CD4-positive, CD25-positive, alpha-beta regulatory T cell (primary cell): ENCODE measurements around the gene CCDC192. TPM values are rescaled to one million over a fixed set of nuclear protein-coding genes. Genes with fewer than 3 reads are reported as not detected.

Experiments used
- ATAC-seq, 2 donors: fragments of 150-1000 bp; cut with Tn5 transposase; one replicate each; pipeline ENCODE4 v1.10.0; 2021; ENCODE audit warnings: low read depth in 2 of 2, moderate number of reproducible peaks in 2 of 2, moderate library complexity in 1 of 2
- DNase-seq, 3 donors: peaks; one replicate each; pipeline versions ENCODE4 v3.0.0 to v3.0.0-alpha.2; 2012 to 2022; ENCODE audit warnings: mixed read lengths in 1 of 3
- H3K27ac ChIP-seq: one replicate; pipeline ENCODE4 v1.7.0; 2013; ENCODE audit warnings: mild to moderate bottlenecking, low read length; ENCODE audit not compliant: insufficient read depth, poor library complexity, severe bottlenecking
- H3K27me3 ChIP-seq: one replicate; pipeline ENCODE4 v1.7.0; 2013; ENCODE audit warnings: low read length; ENCODE audit not compliant: control insufficient read depth, insufficient read depth
- H3K36me3 ChIP-seq: one replicate; pipeline ENCODE4 v1.7.0; 2013; ENCODE audit warnings: mild to moderate bottlenecking, low read length, moderate library complexity; ENCODE audit not compliant: control insufficient read depth, insufficient read depth
- H3K4me1 ChIP-seq: 2 replicates; pipeline ENCODE4 v1.7.0; 2013; ENCODE audit warnings: mild to moderate bottlenecking, low read length; ENCODE audit not compliant: insufficient read depth, control insufficient read depth, poor library complexity, severe bottlenecking
- H3K4me3 ChIP-seq: one replicate; pipeline ENCODE4 v1.7.0; 2013; ENCODE audit warnings: low read depth, mild to moderate bottlenecking, low read length, moderate library complexity
- H3K9me3 ChIP-seq, 2 experiments: 1 replicate in 1 of 2; 2 replicates in 1 of 2; pipeline ENCODE4 v1.7.0; 2013; ENCODE audit warnings: low read length in 2 of 2, mild to moderate bottlenecking in 1 of 2, moderate library complexity in 1 of 2; ENCODE audit not compliant: control insufficient read depth in 2 of 2
- H3K27ac Mint-ChIP-seq, 3 donors: one replicate each; pipeline ENCODE4 v1.8.0; 2020 to 2022; ENCODE audit warnings: mild to moderate bottlenecking in 3 of 3, mixed read lengths in 3 of 3, moderate library complexity in 2 of 3
- H3K27me3 Mint-ChIP-seq: one replicate; pipeline ENCODE4 v1.8.0; 2022; ENCODE audit warnings: mild to moderate bottlenecking, mixed read lengths
- H3K36me3 Mint-ChIP-seq: one replicate; pipeline ENCODE4 v1.8.0; 2020; ENCODE audit warnings: mixed read lengths
- H3K4me1 Mint-ChIP-seq, 4 donors: one replicate each; pipeline ENCODE4 v1.8.0; 2020 to 2022; ENCODE audit warnings: mixed read lengths in 4 of 4, mild to moderate bottlenecking in 1 of 4
- H3K4me3 Mint-ChIP-seq, 4 donors: one replicate each; pipeline ENCODE4 v1.8.0; 2020 to 2022; ENCODE audit warnings: mild to moderate bottlenecking in 4 of 4, mixed read lengths in 4 of 4, moderate library complexity in 3 of 4
- H3K9me3 Mint-ChIP-seq, 7 donors: one replicate each; pipeline ENCODE4 v1.8.0; 2020 to 2022; ENCODE audit warnings: mixed read lengths in 7 of 7, mild to moderate bottlenecking in 3 of 7, moderate library complexity in 2 of 7
- polyA plus RNA-seq, 4 donors: library from polyadenylated mRNA; unstranded; fragments of 300-500 nt; fragmentation: Illumina TruSeq; gene quantifications; one replicate each; pipeline ENCODE4 v1.2.3, GENCODE V29; 2021
- total RNA-seq: library from RNA; stranded (reverse); gene quantifications from one replicate; pipeline ENCODE4 v1.2.3, GENCODE V29; 2022

CCDC192 gene
- total and polyA plus RNA-seq, 5 donors from 2014 or later, result 0.37 TPM; not detected in 4

GRCh38 chr5:127806776-127807175 lies 103.6 kb downstream of the CCDC192 start:
- H3K27ac Mint-ChIP-seq, result no peak overlapping the region
- DNase-seq (no peak), ATAC-seq (no peak)

GRCh38 chr5:127809533-127809932 lies 106.3 kb downstream of the CCDC192 start:
- no peak overlapping the region for H3K4me3 ChIP-seq
- Mint-ChIP-seq H3K27me3 (peaks cover 13% of the 10 kb centered on the region), H3K4me1 (no peaks in the 10 kb centered on the region), H3K27ac (no peak overlapping the region), H3K36me3 (no peaks in the 10 kb centered on the region), H3K4me3 (no peak overlapping the region), H3K9me3 (no peaks in the 10 kb centered on the region)
- no peak for ATAC-seq
- no peak overlapping the region for H3K27ac ChIP-seq
- no peaks in the 10 kb centered on the region for H3K36me3 ChIP-seq
- no peaks in the 10 kb centered on the region for H3K9me3 ChIP-seq
- no peak for DNase-seq
- H3K4me1 ChIP-seq, result no peaks in the 10 kb centered on the region
- peaks cover 2% of the 10 kb centered on the region for H3K27me3 ChIP-seq

More at GRCh38 chr5:127806776-127807175, 103.6 kb downstream of the CCDC192 start:
- no peak overlapping the region for H3K27ac ChIP-seq
- no peaks in the 10 kb centered on the region for H3K36me3 ChIP-seq
- Mint-ChIP-seq H3K4me1 (no peaks in the 10 kb centered on the region), H3K27me3 (peaks cover 5% of the 10 kb centered on the region), H3K36me3 (no peaks in the 10 kb centered on the region), H3K4me3 (no peak overlapping the region), H3K9me3 (no peaks in the 10 kb centered on the region)
- H3K9me3 ChIP-seq, result no peaks in the 10 kb centered on the region
- H3K4me1 ChIP-seq, result no peaks in the 10 kb centered on the region
- H3K27me3 ChIP-seq, result peaks cover 2% of the 10 kb centered on the region
- H3K4me3 ChIP-seq, result no peak overlapping the region

- Mint-ChIP-seq H3K4me3 (no peak overlapping the region), H3K9me3 (no peaks in the 10 kb centered on the region), H3K27me3 (peaks cover 18% of the 10 kb centered on the region), H3K36me3 (no peaks in the 10 kb centered on the region), H3K27ac (no peak overlapping the region), H3K4me1 (no peaks in the 10 kb centered on the region)
- no peaks in the 10 kb centered on the region for H3K4me1 ChIP-seq
- no peaks in the 10 kb centered on the region for H3K36me3 ChIP-seq
- peaks cover 2% of the 10 kb centered on the region for H3K27me3 ChIP-seq
- no peak for ATAC-seq
- no peaks in the 10 kb centered on the region for H3K9me3 ChIP-seq
- H3K27ac ChIP-seq, result no peak overlapping the region
- DNase-seq, result no peak
- H3K4me3 ChIP-seq, result no peak overlapping the region
These were observed 106.8 kb downstream of the CCDC192 start for GRCh38 chr5:127810017-127810416.

- ATAC-seq (no peak), DNase-seq (no peak)
- peaks cover 2% of the 10 kb centered on the region for H3K27me3 ChIP-seq
- Mint-ChIP-seq H3K27ac (no peak overlapping the region), H3K4me3 (no peak overlapping the region), H3K9me3 (no peaks in the 10 kb centered on the region), H3K27me3 (peaks cover 21% of the 10 kb centered on the region), H3K36me3 (no peaks in the 10 kb centered on the region), H3K4me1 (no peaks in the 10 kb centered on the region)
- H3K9me3 ChIP-seq, result no peaks in the 10 kb centered on the region
- no peaks in the 10 kb centered on the region for H3K4me1 ChIP-seq
- no peak overlapping the region for H3K4me3 ChIP-seq
- H3K36me3 ChIP-seq, result no peaks in the 10 kb centered on the region
- no peak overlapping the region for H3K27ac ChIP-seq
These were observed 107.7 kb downstream of the CCDC192 start for GRCh38 chr5:127810707-127811490.

GRCh38 chr5:127812570-127812969 lies 109.4 kb downstream of the CCDC192 start:
- peaks cover 2% of the 10 kb centered on the region for H3K27me3 ChIP-seq
- no peak overlapping the region for H3K27ac Mint-ChIP-seq
- no peaks in the 10 kb centered on the region for H3K36me3 ChIP-seq
- H3K27me3 Mint-ChIP-seq, result peaks cover 21% of the 10 kb centered on the region
- H3K4me3 ChIP-seq, result no peak overlapping the region
- H3K27ac ChIP-seq, result no peak overlapping the region
- no peaks in the 10 kb centered on the region for H3K36me3 Mint-ChIP-seq
- no peaks in the 10 kb centered on the region for H3K9me3 Mint-ChIP-seq
- H3K4me3 Mint-ChIP-seq, result no peak overlapping the region
- ATAC-seq (no peak), DNase-seq (no peak)
- no peaks in the 10 kb centered on the region for H3K4me1 ChIP-seq
- no peaks in the 10 kb centered on the region for H3K9me3 ChIP-seq
- H3K4me1 Mint-ChIP-seq, result no peaks in the 10 kb centered on the region

GRCh38 chr5:127813633-127814587 lies 110.7 kb downstream of the CCDC192 start:
- H3K4me3 ChIP-seq, result no peak overlapping the region
- Mint-ChIP-seq H3K9me3 (peaks cover 0 to 3% (median 0%) of the 10 kb centered on the region in 7 donors), H3K27me3 (peaks cover 21% of the 10 kb centered on the region), H3K36me3 (no peaks in the 10 kb centered on the region), H3K4me3 (no peak overlapping the region), H3K27ac (no peak overlapping the region), H3K4me1 (no peaks in the 10 kb centered on the region)
- DNase-seq, result no peak
- H3K9me3 ChIP-seq, result no peaks in the 10 kb centered on the region
- H3K4me1 ChIP-seq, result no peaks in the 10 kb centered on the region
- no peaks in the 10 kb centered on the region for H3K36me3 ChIP-seq
- ATAC-seq, result no peak
- H3K27ac ChIP-seq, result no peak overlapping the region
- H3K27me3 ChIP-seq, result peaks cover 2% of the 10 kb centered on the region

- no peaks in the 10 kb centered on the region for H3K36me3 Mint-ChIP-seq
- Histone ChIP-seq H3K36me3 (no peaks in the 10 kb centered on the region), H3K27ac (no peak overlapping the region), H3K27me3 (peaks cover 2% of the 10 kb centered on the region), H3K9me3 (no peaks in the 10 kb centered on the region), H3K4me1 (no peaks in the 10 kb centered on the region), H3K4me3 (no peak overlapping the region)
- DNase-seq (no peak), ATAC-seq (no peak)
- peaks cover 0 to 3% (median 0%) of the 10 kb centered on the region in 7 donors for H3K9me3 Mint-ChIP-seq
- H3K27ac Mint-ChIP-seq, result no peak overlapping the region
- no peaks in the 10 kb centered on the region for H3K4me1 Mint-ChIP-seq
- peaks cover 21% of the 10 kb centered on the region for H3K27me3 Mint-ChIP-seq
- no peak overlapping the region for H3K4me3 Mint-ChIP-seq
These were observed 111.4 kb downstream of the CCDC192 start for GRCh38 chr5:127814588-127814973.
